ENCODE results near the gene COQ2.
A peak's percentile ranks its signal among the peaks of the same experiment; 100 is the strongest.

Gene COQ2

GRCh38 chr4:83255584-83255983 is 29.0 kb downstream of the COQ2 start:
- peaks cover 0 to 12% (median 5%) of the 10 kb centered on the region in 4 experiments for H3K4me1 ChIP-seq (ENCODE audit: control extremely low read depth in 1 of 4, control insufficient read depth in 4 of 4, insufficient read depth in 4 of 4, low read length in 3 of 4)
- WGBS (ENCODE audit: insufficient coverage), result no CpG with 5 or more reads among the region's 1 CpG
- POLR2A ChIA-PET, result no interaction called here
- H3K36me3 ChIP-seq (ENCODE audit: control insufficient read depth in 4 of 4, insufficient read depth in 4 of 4, low read length in 3 of 4), result peaks cover 0 to 5% (median 0%) of the 10 kb centered on the region in 4 experiments
- H3K27me3 ChIP-seq (replicated peaks in 2 of 5; ENCODE audit: control insufficient read depth in 4 of 5, insufficient read depth in 5 of 5, low read length in 4 of 5), result no peaks in the 10 kb centered on the region
- CTCF ChIA-PET, result no interaction called here
- no peaks in the 10 kb centered on the region for H3K9me3 ChIP-seq (ENCODE audit: control extremely low read depth in 1 of 5, control insufficient read depth in 4 of 5, insufficient read depth in 2 of 5, low read depth in 1 of 5, low read length in 4 of 5)
- no peak overlapping the region for H3K4me3 ChIP-seq (ENCODE audit: control insufficient read depth in 1 of 7, extremely low read depth in 1 of 7, insufficient read depth in 4 of 7, low read depth in 2 of 7, low read length in 6 of 7)
- no peak overlapping the region for H3K27ac ChIP-seq (ENCODE audit: insufficient read depth in 1 of 2, low read depth in 1 of 2, low read length in 2 of 2, poor library complexity in 1 of 2, severe bottlenecking in 2 of 2)
- DNase-seq, result no peak

- no peak overlapping the region for H3K4me3 ChIP-seq (ENCODE audit: control insufficient read depth in 1 of 7, extremely low read depth in 1 of 7, insufficient read depth in 4 of 7, low read depth in 2 of 7, low read length in 6 of 7)
- no peaks in the 10 kb centered on the region for H3K27me3 ChIP-seq (replicated peaks in 2 of 5; ENCODE audit: control insufficient read depth in 4 of 5, insufficient read depth in 5 of 5, low read length in 4 of 5)
- no peaks in the 10 kb centered on the region for H3K9me3 ChIP-seq (ENCODE audit: control extremely low read depth in 1 of 5, control insufficient read depth in 4 of 5, insufficient read depth in 2 of 5, low read depth in 1 of 5, low read length in 4 of 5)
- peak; percentile 80 to 90 (median 86) for DNase-seq
- WGBS (ENCODE audit: insufficient coverage), result 100% methylated on average over 1 of the region's 7 CpGs
- peaks cover 0 to 4% (median 0%) of the 10 kb centered on the region in 4 experiments for H3K36me3 ChIP-seq (ENCODE audit: control insufficient read depth in 4 of 4, insufficient read depth in 4 of 4, low read length in 3 of 4)
- H3K4me1 ChIP-seq (ENCODE audit: control extremely low read depth in 1 of 4, control insufficient read depth in 4 of 4, insufficient read depth in 4 of 4, low read length in 3 of 4), result peaks cover 0 to 11% (median 5%) of the 10 kb centered on the region in 4 experiments
- H3K27ac ChIP-seq (ENCODE audit: insufficient read depth in 1 of 2, low read depth in 1 of 2, low read length in 2 of 2, poor library complexity in 1 of 2, severe bottlenecking in 2 of 2), result no peak overlapping the region
- POLR2A ChIA-PET, result no interaction called here
- CTCF ChIA-PET, result interaction anchor here (0.6 to 3.4 kb wide), 16 partner anchors 10 to 329 kb away, joined by 3 to 18 read pairs (median 4); no protein-coding TSS in a partner anchor
Measured at GRCh38 chr4:83252782-83253405, 31.7 kb downstream of the COQ2 start.

- Histone ChIP-seq H3K27ac (ENCODE audit: insufficient read depth in 1 of 2, low read depth in 1 of 2, low read length in 2 of 2, poor library complexity in 1 of 2, severe bottlenecking in 2 of 2) (no peak overlapping the region), H3K36me3 (ENCODE audit: control insufficient read depth in 4 of 4, insufficient read depth in 4 of 4, low read length in 3 of 4) (peaks cover 0 to 4% (median 0%) of the 10 kb centered on the region in 4 experiments), H3K27me3 (replicated peaks in 2 of 5; ENCODE audit: control insufficient read depth in 4 of 5, insufficient read depth in 5 of 5, low read length in 4 of 5) (no peaks in the 10 kb centered on the region), H3K4me1 (ENCODE audit: control extremely low read depth in 1 of 4, control insufficient read depth in 4 of 4, insufficient read depth in 4 of 4, low read length in 3 of 4) (peaks cover 0 to 11% (median 5%) of the 10 kb centered on the region in 4 experiments), H3K9me3 (ENCODE audit: control extremely low read depth in 1 of 5, control insufficient read depth in 4 of 5, insufficient read depth in 2 of 5, low read depth in 1 of 5, low read length in 4 of 5) (no peaks in the 10 kb centered on the region), H3K4me3 (ENCODE audit: control insufficient read depth in 1 of 7, extremely low read depth in 1 of 7, insufficient read depth in 4 of 7, low read depth in 2 of 7, low read length in 6 of 7) (no peak overlapping the region)
- 60% methylated on average over 1 of the region's 2 CpGs for WGBS (ENCODE audit: insufficient coverage)
- ChIA-PET POLR2A (interaction anchor here (0.6 kb wide), 1 partner anchor 152 kb away, joined by 3 read pairs; no protein-coding TSS in a partner anchor), CTCF (interaction anchor here (0.8 to 4.0 kb wide), 18 partner anchors 10 to 275 kb away, joined by 3 to 22 read pairs (median 3); no protein-coding TSS in a partner anchor)
- DNase-seq, result no peak
Measured at GRCh38 chr4:83251447-83251830, 33.2 kb downstream of the COQ2 start.

GRCh38 chr4:83250687-83251446 is 33.7 kb downstream of the COQ2 start:
- ChIA-PET CTCF (interaction anchor here (0.8 to 4.0 kb wide), 18 partner anchors 9 to 275 kb away, joined by 3 to 22 read pairs (median 4); partner anchors contain the start of gene PLAC8), POLR2A (interaction anchor here (0.6 kb wide), 1 partner anchor 151 kb away, joined by 3 read pairs; no protein-coding TSS in a partner anchor)
- Histone ChIP-seq H3K4me3 (ENCODE audit: control insufficient read depth in 1 of 7, extremely low read depth in 1 of 7, insufficient read depth in 4 of 7, low read depth in 2 of 7, low read length in 6 of 7) (no peak overlapping the region), H3K27ac (ENCODE audit: insufficient read depth in 1 of 2, low read depth in 1 of 2, low read length in 2 of 2, poor library complexity in 1 of 2, severe bottlenecking in 2 of 2) (no peak overlapping the region), H3K4me1 (ENCODE audit: control extremely low read depth in 1 of 4, control insufficient read depth in 4 of 4, insufficient read depth in 4 of 4, low read length in 3 of 4) (peaks cover 0 to 6% (median 4%) of the 10 kb centered on the region in 4 experiments), H3K36me3 (ENCODE audit: control insufficient read depth in 4 of 4, insufficient read depth in 4 of 4, low read length in 3 of 4) (peaks cover 0 to 4% (median 0%) of the 10 kb centered on the region in 4 experiments), H3K9me3 (ENCODE audit: control extremely low read depth in 1 of 5, control insufficient read depth in 4 of 5, insufficient read depth in 2 of 5, low read depth in 1 of 5, low read length in 4 of 5) (no peaks in the 10 kb centered on the region), H3K27me3 (replicated peaks in 2 of 5; ENCODE audit: control insufficient read depth in 4 of 5, insufficient read depth in 5 of 5, low read length in 4 of 5) (no peaks in the 10 kb centered on the region)
- 86% methylated on average over 6 of the region's 7 CpGs for WGBS (ENCODE audit: insufficient coverage)
- DNase-seq, result no peak

- H3K4me3 ChIP-seq (ENCODE audit: control insufficient read depth in 1 of 7, extremely low read depth in 1 of 7, insufficient read depth in 4 of 7, low read depth in 2 of 7, low read length in 6 of 7), result no peak overlapping the region
- DNase-seq, result no peak
Measured at GRCh38 chr4:83248486-83248885, 36.1 kb downstream of the COQ2 start.

GRCh38 chr4:83247415-83248357 is 36.9 kb downstream of the COQ2 start:
- Histone ChIP-seq H3K4me3 (ENCODE audit: control insufficient read depth in 1 of 7, extremely low read depth in 1 of 7, insufficient read depth in 4 of 7, low read depth in 2 of 7, low read length in 6 of 7) (no peak overlapping the region), H3K27ac (ENCODE audit: insufficient read depth in 1 of 2, low read depth in 1 of 2, low read length in 2 of 2, poor library complexity in 1 of 2, severe bottlenecking in 2 of 2) (no peak overlapping the region), H3K9me3 (ENCODE audit: control extremely low read depth in 1 of 5, control insufficient read depth in 4 of 5, insufficient read depth in 2 of 5, low read depth in 1 of 5, low read length in 4 of 5) (no peaks in the 10 kb centered on the region), H3K4me1 (ENCODE audit: control extremely low read depth in 1 of 4, control insufficient read depth in 4 of 4, insufficient read depth in 4 of 4, low read length in 3 of 4) (peaks cover 0 to 4% (median 0%) of the 10 kb centered on the region in 4 experiments), H3K27me3 (replicated peaks in 2 of 5; ENCODE audit: control insufficient read depth in 4 of 5, insufficient read depth in 5 of 5, low read length in 4 of 5) (no peaks in the 10 kb centered on the region), H3K36me3 (ENCODE audit: control insufficient read depth in 4 of 4, insufficient read depth in 4 of 4, low read length in 3 of 4) (peaks cover 0 to 4% (median 0%) of the 10 kb centered on the region in 4 experiments)
- WGBS (ENCODE audit: insufficient coverage), result 89% methylated on average over 11 of the region's 12 CpGs
- CTCF ChIA-PET, result interaction anchor here (1.2 kb wide), 1 partner anchor 172 kb away, joined by 3 read pairs; no protein-coding TSS in a partner anchor
- POLR2A ChIA-PET, result no interaction called here
- no peak for DNase-seq

More at GRCh38 chr4:83248486-83248885, 36.1 kb downstream of the COQ2 start:
- peaks cover 0 to 4% (median 0%) of the 10 kb centered on the region in 4 experiments for H3K36me3 ChIP-seq (ENCODE audit: control insufficient read depth in 4 of 4, insufficient read depth in 4 of 4, low read length in 3 of 4)
- H3K4me1 ChIP-seq (ENCODE audit: control extremely low read depth in 1 of 4, control insufficient read depth in 4 of 4, insufficient read depth in 4 of 4, low read length in 3 of 4), result peaks cover 0 to 6% (median under 1%) of the 10 kb centered on the region in 4 experiments
- ChIA-PET POLR2A (no interaction called here), CTCF (interaction anchor here (1.2 to 4.0 kb wide), 2 partner anchors 10 to 173 kb away, joined by 3 to 13 read pairs; no protein-coding TSS in a partner anchor)
- H3K27ac ChIP-seq (ENCODE audit: insufficient read depth in 1 of 2, low read depth in 1 of 2, low read length in 2 of 2, poor library complexity in 1 of 2, severe bottlenecking in 2 of 2), result no peak overlapping the region
- H3K27me3 ChIP-seq (replicated peaks in 2 of 5; ENCODE audit: control insufficient read depth in 4 of 5, insufficient read depth in 5 of 5, low read length in 4 of 5), result no peaks in the 10 kb centered on the region
- WGBS (ENCODE audit: insufficient coverage), result 95% methylated on average over 4 of the region's 5 CpGs
- H3K9me3 ChIP-seq (ENCODE audit: control extremely low read depth in 1 of 5, control insufficient read depth in 4 of 5, insufficient read depth in 2 of 5, low read depth in 1 of 5, low read length in 4 of 5), result no peaks in the 10 kb centered on the region
